HCT116 (cell line): Measurements from ENCODE around the gene CDON.

Experiments
- CEBPB ChIP-seq: IDR thresholded peaks from 2 replicates; pipeline ENCODE4 v1.6.1; 2012; ENCODE audit warnings: low read depth
- EZH2 ChIP-seq: fragments of 200-600 bp; sonication (generic); IDR thresholded peaks from 2 replicates; pipeline ENCODE4 v1.6.1; 2017; ENCODE audit warnings: antibody characterized with exemption, mixed run types
- EZH2phosphoT487 ChIP-seq: fragments of 200-600 bp; IDR thresholded peaks from 2 replicates; pipeline ENCODE4 v1.6.1; 2018; ENCODE audit warnings: antibody characterized with exemption, borderline replicate concordance
- FOSL1 ChIP-seq: IDR thresholded peaks from 2 replicates; pipeline ENCODE4 v1.6.1; 2012; ENCODE audit warnings: low read depth
- JUND ChIP-seq: IDR thresholded peaks from 2 replicates; pipeline ENCODE4 v1.6.1; 2012
- POLR2A ChIP-seq: IDR thresholded peaks from 2 replicates; pipeline ENCODE4 v1.7.0; 2011; ENCODE audit warnings: borderline replicate concordance; ENCODE audit not compliant: insufficient read depth, insufficient read length; ENCODE audit errors: extremely low read depth
- POLR2AphosphoS5 ChIP-seq: IDR thresholded peaks from 2 replicates; pipeline ENCODE4 v1.6.1; 2011; ENCODE audit warnings: mild to moderate bottlenecking, low read depth, low read length, moderate library complexity
- SP1 ChIP-seq: IDR thresholded peaks from 2 replicates; pipeline ENCODE4 v1.6.1; 2012; ENCODE audit warnings: low read depth
- TCF7L2 ChIP-seq: IDR thresholded peaks from 2 replicates; pipeline ENCODE4 v1.7.0; 2011; ENCODE audit warnings: borderline replicate concordance, inconsistent platforms; ENCODE audit not compliant: insufficient read depth, insufficient read length; ENCODE audit errors: extremely low read depth
- ZFX ChIP-seq: fragments of 450-650 bp; IDR thresholded peaks from 2 replicates; pipeline ENCODE4 v1.6.1; 2017
- ZNF274 ChIP-seq: fragments of 200-500 bp; sonication (Bioruptor generic); IDR thresholded peaks from 2 replicates; pipeline ENCODE4 v1.6.1; 2014; ENCODE audit warnings: mild to moderate bottlenecking, low read depth, low read length, inconsistent platforms
- TF ChIP-seq, protein P1 (sequence below), 3 experiments: fragments of 200-600 bp in 1 of 3; sonication (generic) in 1 of 3; IDR thresholded peaks in 2 of 3; conservative IDR thresholded peaks in 1 of 3; 2 replicates each; pipeline ENCODE4 v1.5.1; 2012 to 2017; ENCODE audit warnings: low read depth in 2 of 3, low read length in 2 of 3, antibody characterized with exemption in 1 of 3, borderline replicate concordance in 1 of 3, control low read depth in 1 of 3, mild to moderate bottlenecking in 1 of 3, mixed read lengths in 1 of 3, mixed run types in 1 of 3, moderate library complexity in 1 of 3; ENCODE audit not compliant: insufficient read depth in 1 of 3
- TF ChIP-seq, protein P2 (sequence below): IDR thresholded peaks from 2 replicates; pipeline ENCODE4 v1.6.1; 2012
- TF ChIP-seq, protein P3 (sequence below): IDR thresholded peaks from 2 replicates; pipeline ENCODE4 v1.6.1; 2012; ENCODE audit warnings: low read depth

DNA sequence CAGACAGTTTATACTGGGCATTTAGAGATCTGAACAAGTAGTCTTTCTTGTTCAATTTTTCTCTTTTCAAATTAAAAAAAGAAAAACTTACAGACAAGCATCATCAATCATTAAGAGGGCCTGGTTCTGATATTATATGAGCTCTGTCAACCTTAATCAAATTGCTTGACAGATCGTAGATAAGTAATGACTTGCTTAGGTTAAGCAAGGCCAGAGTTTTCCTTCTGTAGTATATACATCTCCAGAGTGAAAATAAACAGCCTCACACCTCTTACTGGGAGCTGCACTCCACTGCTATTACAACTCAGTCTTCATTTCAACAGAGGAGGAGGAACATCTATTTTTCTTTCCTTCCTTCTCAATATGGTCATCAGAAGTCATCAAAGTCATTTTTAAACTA, 13.5 kb downstream of the CDON start:
- TF ChIP-seq CEBPB = no peak
- TF ChIP-seq EZH2 = no peak
- no peak for TF ChIP-seq ZNF274
- TF ChIP-seq, protein P1, sequence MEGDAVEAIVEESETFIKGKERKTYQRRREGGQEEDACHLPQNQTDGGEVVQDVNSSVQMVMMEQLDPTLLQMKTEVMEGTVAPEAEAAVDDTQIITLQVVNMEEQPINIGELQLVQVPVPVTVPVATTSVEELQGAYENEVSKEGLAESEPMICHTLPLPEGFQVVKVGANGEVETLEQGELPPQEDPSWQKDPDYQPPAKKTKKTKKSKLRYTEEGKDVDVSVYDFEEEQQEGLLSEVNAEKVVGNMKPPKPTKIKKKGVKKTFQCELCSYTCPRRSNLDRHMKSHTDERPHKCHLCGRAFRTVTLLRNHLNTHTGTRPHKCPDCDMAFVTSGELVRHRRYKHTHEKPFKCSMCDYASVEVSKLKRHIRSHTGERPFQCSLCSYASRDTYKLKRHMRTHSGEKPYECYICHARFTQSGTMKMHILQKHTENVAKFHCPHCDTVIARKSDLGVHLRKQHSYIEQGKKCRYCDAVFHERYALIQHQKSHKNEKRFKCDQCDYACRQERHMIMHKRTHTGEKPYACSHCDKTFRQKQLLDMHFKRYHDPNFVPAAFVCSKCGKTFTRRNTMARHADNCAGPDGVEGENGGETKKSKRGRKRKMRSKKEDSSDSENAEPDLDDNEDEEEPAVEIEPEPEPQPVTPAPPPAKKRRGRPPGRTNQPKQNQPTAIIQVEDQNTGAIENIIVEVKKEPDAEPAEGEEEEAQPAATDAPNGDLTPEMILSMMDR (IDR thresholded peaks at IDR 0.05 in 2 of 3, conservative IDR thresholded peaks at IDR 0.05 in 1 of 3; ENCODE audit: borderline replicate concordance in 1 of 3, insufficient read depth in 1 of 3, low read depth in 2 of 3, low read length in 2 of 3) = no peak
- TF ChIP-seq POLR2A = no peak
- no peak for TF ChIP-seq POLR2AphosphoS5
- no peak for TF ChIP-seq JUND
- TF ChIP-seq, protein P2, sequence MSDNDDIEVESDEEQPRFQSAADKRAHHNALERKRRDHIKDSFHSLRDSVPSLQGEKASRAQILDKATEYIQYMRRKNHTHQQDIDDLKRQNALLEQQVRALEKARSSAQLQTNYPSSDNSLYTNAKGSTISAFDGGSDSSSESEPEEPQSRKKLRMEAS = no peak
- TF ChIP-seq, protein P3, sequence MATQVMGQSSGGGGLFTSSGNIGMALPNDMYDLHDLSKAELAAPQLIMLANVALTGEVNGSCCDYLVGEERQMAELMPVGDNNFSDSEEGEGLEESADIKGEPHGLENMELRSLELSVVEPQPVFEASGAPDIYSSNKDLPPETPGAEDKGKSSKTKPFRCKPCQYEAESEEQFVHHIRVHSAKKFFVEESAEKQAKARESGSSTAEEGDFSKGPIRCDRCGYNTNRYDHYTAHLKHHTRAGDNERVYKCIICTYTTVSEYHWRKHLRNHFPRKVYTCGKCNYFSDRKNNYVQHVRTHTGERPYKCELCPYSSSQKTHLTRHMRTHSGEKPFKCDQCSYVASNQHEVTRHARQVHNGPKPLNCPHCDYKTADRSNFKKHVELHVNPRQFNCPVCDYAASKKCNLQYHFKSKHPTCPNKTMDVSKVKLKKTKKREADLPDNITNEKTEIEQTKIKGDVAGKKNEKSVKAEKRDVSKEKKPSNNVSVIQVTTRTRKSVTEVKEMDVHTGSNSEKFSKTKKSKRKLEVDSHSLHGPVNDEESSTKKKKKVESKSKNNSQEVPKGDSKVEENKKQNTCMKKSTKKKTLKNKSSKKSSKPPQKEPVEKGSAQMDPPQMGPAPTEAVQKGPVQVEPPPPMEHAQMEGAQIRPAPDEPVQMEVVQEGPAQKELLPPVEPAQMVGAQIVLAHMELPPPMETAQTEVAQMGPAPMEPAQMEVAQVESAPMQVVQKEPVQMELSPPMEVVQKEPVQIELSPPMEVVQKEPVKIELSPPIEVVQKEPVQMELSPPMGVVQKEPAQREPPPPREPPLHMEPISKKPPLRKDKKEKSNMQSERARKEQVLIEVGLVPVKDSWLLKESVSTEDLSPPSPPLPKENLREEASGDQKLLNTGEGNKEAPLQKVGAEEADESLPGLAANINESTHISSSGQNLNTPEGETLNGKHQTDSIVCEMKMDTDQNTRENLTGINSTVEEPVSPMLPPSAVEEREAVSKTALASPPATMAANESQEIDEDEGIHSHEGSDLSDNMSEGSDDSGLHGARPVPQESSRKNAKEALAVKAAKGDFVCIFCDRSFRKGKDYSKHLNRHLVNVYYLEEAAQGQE = no peak
- no peak for TF ChIP-seq SP1
- TF ChIP-seq FOSL1 = no peak
- TF ChIP-seq ZFX = no peak
- no peak for TF ChIP-seq TCF7L2
- no peak for TF ChIP-seq EZH2phosphoT487
